Lung microvascular endothelial cell (primary cell): Measurements from ENCODE around the gene TTC7B. TPM values are rescaled to one million over a fixed set of nuclear protein-coding genes. Genes with fewer than 3 reads are reported as not detected.

Experiments
- DNase-seq, 2 donors: peaks; one replicate each; pipeline versions ENCODE4 v3.0.0 to v3.0.0-alpha.2; 2010; ENCODE audit warnings: low read depth in 2 of 2
- total RNA-seq: library from RNA; depleted of rRNA; stranded (reverse); fragments of >200 nt; gene quantifications from 2 replicates; pipeline ENCODE4 v1.2.1, GENCODE V29; 2014

Gene TTC7B
- total RNA-seq, 1 donor from 2014 or later = 14.7 TPM

GRCh38 chr14:90602088-90602687 lies 214.0 kb downstream of the TTC7B start:
- DNase-seq = no peak

DNA sequence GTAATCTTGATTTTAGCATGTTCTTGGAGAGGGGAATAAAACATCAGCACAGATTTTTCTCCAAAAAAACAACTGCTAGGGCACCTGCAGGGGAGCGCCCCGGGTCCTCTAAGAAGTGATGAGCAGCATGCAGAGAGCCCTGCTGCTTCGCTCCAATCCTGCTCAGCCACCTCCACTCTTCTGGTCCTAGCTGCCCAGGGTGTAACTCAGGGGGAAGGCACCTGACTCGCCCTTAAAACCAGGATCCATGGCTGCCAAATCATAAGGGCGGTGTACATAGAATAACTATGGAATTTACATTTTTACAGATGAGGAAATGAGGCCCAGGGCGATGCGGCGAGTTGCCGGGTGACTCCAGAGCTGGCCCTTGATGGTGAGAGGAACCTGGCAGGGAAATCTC lies 214.7 kb downstream of the TTC7B start:
- no peak for DNase-seq

- no peak for DNase-seq
Observed at GRCh38 chr14:90600619-90601018, 215.6 kb downstream of the TTC7B start.

GRCh38 chr14:90599748-90600507 lies 216.3 kb downstream of the TTC7B start:
- DNase-seq = no peak

- DNase-seq = no peak
Observed at GRCh38 chr14:90599339-90599738, 216.9 kb downstream of the TTC7B start.

DNA sequence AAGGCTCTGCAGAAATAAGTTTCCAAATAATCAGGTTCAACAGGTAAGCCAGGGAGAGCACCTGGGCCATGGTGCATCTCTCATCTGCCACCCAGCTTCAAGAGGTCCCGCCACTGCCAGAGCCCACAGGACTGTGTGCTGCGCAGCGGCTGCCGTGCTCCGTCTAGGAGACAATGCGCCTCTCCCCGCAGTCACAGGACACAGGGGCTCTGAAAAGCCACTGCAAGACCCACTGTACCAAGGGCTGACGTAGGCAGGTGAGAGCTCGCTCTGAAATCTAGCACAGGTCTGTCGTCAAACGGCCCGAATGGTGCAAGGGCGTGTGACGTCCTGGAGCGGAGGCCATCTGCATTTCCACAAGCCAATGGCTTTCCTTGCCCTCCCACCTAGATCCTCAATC lies 218.3 kb downstream of the TTC7B start:
- DNase-seq = no peak

DNA sequence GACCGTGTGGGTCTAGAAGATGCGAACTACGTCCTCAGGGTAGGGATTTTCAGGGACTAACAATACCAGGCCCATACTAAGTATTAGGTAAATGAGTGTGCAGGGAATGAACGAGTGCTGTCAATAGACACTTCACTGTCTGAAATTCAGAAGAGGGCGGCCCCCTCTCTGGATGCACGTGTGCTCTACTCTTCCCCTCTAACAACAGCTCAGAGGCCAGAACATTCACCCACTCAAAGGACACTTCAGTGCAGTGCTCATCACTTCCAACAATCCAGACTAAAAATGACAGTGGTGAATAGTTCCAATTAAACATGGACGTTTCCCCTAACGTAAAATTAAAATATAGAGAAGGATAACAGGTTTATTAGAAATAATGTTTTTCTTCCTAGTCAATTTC lies 219.5 kb downstream of the TTC7B start:
- DNase-seq = no peak

DNA sequence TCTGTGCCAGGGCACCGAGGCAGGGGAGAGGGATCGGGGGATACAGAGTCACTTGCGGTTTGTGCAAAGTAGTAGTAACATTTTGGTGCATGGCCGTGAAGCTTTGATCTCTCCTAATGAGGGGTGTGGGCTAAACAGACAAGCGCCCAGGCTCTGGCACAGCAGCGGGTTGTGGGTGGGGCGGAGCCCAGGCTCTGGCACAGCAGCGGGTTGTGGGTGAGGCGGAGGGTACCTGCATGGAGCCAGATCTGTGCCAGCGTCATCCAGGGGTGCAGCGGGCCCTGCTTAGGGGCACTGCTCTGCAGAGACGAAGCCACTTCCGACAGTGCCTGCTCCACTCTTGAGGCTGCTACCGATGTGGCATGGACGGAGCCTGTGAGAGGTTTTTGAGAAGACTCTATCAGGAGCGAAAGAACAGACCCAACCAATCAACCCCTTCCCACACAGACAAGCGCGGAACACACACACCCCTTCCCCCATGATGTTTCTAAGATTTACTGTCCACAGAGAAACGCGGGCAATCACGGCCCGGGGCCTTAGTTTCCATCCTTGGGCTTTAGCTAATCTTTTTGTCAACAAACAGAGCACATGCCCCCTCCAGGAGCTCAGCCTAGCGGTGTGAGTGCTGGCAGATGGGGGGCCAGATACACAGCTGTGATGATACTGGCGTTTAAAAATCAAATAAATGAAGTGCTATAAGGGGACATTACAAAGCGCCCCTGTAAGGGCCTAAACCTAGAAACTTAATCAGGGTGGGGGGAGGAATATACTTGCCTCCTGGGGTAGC lies 222.8 kb downstream of the TTC7B start:
- DNase-seq = no peak

GRCh38 chr14:90592655-90593054 lies 223.6 kb downstream of the TTC7B start:
- no peak for DNase-seq

- DNase-seq = no peak
Observed at GRCh38 chr14:90587918-90588317, 228.3 kb downstream of the TTC7B start.

GRCh38 chr14:90587252-90587910 lies 228.8 kb downstream of the TTC7B start:
- no peak for DNase-seq

- DNase-seq = no peak
Observed at GRCh38 chr14:90585106-90585505, 231.1 kb downstream of the TTC7B start.

GRCh38 chr14:90583916-90584605 lies 232.2 kb downstream of the TTC7B start:
- no peak for DNase-seq

GRCh38 chr14:90583427-90583826 lies 232.8 kb downstream of the TTC7B start:
- no peak for DNase-seq

GRCh38 chr14:90582166-90582565 lies 234.1 kb downstream of the TTC7B start:
- no peak for DNase-seq

DNA sequence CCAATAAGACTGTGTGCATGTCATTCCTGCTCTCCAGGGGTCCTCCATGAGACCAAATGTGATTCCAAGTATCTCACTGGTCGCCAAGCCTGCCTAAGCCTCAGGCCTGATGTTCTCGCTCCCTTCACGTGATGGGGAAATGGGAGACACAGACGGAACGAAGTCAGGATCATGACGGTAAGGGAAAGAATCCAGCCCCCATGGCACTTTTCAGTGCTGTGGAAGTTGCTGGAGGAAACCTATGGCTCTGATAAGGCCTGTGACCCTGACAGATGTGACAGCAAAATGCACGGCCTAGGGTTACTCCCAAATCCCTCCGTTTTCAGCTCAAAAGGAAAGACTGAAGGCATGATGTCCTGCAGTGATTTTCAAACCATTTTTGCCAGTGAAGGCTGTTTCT lies 234.5 kb downstream of the TTC7B start:
- no peak for DNase-seq

GRCh38 chr14:90580377-90581335 lies 235.6 kb downstream of the TTC7B start:
- DNase-seq = no peak

- no peak for DNase-seq
Observed at GRCh38 chr14:90579816-90580215, 236.4 kb downstream of the TTC7B start.

DNA sequence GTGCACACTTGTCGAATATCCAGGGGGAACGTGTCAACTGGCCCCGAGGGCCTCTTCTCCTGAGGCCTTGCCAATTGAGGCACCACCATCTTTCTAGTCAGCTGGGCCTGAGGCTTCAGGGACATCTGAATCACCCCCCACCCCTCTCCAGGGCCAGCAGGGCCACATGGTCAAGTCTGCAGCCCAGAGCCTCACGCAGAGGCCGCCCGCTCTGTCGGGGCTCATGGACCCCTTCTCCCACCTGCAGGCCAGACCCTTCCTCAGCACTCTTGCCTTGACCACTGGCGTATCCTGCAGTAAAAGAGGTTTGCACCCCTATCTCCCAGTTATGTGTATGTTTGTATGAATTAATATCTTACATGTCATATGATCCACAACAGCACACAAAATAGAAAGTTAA lies 237.1 kb downstream of the TTC7B start:
- DNase-seq = no peak

- no peak for DNase-seq
Observed at GRCh38 chr14:90578283-90578985, 237.8 kb downstream of the TTC7B start.
